Thyroid gland (tissue), 4 donors: ENCODE data around the gene SYT15.

ENCODE experiments used
- POLR2A ChIP-seq, 2 donors: fragments of 450-650 bp; IDR thresholded peaks; one replicate each; pipeline ENCODE4 v1.6.1; 2017; ENCODE audit warnings: antibody characterized with exemption in 2 of 2, mild to moderate bottlenecking in 2 of 2, moderate library complexity in 1 of 2
- TF ChIP-seq, protein P1 (sequence below), 6 experiments: fragments of 200-600 bp in 3 of 6; fragments of 450-650 bp in 3 of 6; sonication (generic) in 3 of 6; IDR thresholded peaks; one replicate each; pipeline ENCODE4 v1.5.1; 2016 to 2019; ENCODE audit warnings: antibody characterized with exemption in 6 of 6, mild to moderate bottlenecking in 2 of 6, inconsistent platforms in 1 of 6, moderate library complexity in 1 of 6

GRCh38 chr10:46547541-46548497 lies 31.1 kb upstream of the SYT15 start:
- TF ChIP-seq, protein P1, sequence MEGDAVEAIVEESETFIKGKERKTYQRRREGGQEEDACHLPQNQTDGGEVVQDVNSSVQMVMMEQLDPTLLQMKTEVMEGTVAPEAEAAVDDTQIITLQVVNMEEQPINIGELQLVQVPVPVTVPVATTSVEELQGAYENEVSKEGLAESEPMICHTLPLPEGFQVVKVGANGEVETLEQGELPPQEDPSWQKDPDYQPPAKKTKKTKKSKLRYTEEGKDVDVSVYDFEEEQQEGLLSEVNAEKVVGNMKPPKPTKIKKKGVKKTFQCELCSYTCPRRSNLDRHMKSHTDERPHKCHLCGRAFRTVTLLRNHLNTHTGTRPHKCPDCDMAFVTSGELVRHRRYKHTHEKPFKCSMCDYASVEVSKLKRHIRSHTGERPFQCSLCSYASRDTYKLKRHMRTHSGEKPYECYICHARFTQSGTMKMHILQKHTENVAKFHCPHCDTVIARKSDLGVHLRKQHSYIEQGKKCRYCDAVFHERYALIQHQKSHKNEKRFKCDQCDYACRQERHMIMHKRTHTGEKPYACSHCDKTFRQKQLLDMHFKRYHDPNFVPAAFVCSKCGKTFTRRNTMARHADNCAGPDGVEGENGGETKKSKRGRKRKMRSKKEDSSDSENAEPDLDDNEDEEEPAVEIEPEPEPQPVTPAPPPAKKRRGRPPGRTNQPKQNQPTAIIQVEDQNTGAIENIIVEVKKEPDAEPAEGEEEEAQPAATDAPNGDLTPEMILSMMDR (IDR thresholded peaks at IDR 0.05): no peak
- TF ChIP-seq POLR2A (IDR thresholded peaks at IDR 0.05): no peak
